Measurements from ENCODE around the gene SLC4A3.
"Not testable (repeated sequence)": the region's sequence is repeated elsewhere in the genome, so short reads cannot be mapped to it uniquely, and the experiment has no call there.

The SLC4A3 gene

GRCh38 chr2:219679571-219679970, 52.1 kb downstream of the SLC4A3 start:
- no peak for DNase-seq (ENCODE audit: low read depth in 2 of 3, low spot score in 1 of 3)

DNA sequence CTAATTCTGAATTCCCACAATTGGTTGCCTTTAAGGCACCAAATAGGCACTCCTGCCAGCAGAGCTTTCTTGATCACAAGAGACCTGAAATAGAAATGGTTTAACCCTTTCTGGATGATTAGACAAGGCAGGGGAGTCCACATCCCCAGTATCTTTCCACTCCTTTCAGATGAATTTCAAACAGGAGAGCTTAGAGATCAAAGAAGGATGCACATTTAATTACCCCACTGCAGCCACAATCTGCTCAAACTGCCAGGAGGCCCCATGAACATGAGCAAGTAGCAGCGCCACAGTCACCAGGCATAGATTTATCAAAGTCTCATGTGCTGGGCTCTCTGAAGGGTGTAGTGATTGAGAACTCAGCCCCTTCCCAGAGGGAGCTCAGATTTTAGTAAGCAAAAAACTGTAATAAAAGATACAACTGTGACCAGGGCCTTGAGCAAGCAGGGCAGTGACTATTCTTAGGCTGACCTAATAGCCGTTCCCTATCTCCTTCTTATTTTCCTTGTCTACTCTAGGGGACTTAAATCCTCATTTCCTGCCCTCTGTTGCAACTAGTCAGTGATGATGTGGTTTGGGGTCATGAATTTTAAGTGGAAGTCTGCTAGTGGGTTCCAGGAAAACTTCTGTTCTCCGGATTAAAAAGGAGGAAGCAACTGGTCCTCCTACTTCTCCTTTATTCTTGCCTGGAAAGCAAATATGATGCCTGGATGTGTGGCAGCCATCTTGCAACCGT, 53.7 kb downstream of the SLC4A3 start:
- no peak for DNase-seq (ENCODE audit: low read depth in 2 of 3, low spot score in 1 of 3)

DNA sequence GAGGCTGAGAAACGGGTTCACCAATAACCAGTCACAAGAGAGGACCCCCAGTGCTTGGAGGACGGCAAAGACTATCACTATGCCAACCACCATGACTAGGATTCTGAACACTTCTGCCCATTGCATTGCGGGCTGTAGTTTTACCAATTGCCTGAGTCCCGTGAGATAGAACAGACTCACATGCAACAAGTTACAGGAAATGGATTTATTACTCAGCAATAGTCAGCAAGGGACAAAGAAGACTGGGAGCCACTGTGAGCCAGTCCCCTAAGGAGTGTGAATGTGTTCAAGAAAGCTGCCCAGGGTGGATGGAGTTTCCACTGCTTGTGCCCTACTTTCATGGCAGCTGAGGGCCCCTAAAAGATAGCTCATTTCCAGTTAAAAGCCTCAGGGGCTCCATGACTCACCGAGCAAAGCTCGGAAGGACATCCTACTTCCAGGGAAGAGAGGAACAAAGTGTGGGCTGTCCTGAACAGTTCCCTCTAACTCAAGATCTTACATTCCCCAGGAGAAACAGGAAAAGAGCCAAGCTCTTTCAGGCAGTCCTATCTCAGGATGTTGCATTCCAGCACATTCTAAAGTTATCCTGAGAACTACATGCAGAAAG, 54.4 kb downstream of the SLC4A3 start:
- no peak for DNase-seq (ENCODE audit: low read depth in 2 of 3, low spot score in 1 of 3)

- not testable (repeated sequence) for DNase-seq (ENCODE audit: low read depth in 2 of 3, low spot score in 1 of 3)
Observed at GRCh38 chr2:219683474-219683873, 56.0 kb downstream of the SLC4A3 start.

DNA sequence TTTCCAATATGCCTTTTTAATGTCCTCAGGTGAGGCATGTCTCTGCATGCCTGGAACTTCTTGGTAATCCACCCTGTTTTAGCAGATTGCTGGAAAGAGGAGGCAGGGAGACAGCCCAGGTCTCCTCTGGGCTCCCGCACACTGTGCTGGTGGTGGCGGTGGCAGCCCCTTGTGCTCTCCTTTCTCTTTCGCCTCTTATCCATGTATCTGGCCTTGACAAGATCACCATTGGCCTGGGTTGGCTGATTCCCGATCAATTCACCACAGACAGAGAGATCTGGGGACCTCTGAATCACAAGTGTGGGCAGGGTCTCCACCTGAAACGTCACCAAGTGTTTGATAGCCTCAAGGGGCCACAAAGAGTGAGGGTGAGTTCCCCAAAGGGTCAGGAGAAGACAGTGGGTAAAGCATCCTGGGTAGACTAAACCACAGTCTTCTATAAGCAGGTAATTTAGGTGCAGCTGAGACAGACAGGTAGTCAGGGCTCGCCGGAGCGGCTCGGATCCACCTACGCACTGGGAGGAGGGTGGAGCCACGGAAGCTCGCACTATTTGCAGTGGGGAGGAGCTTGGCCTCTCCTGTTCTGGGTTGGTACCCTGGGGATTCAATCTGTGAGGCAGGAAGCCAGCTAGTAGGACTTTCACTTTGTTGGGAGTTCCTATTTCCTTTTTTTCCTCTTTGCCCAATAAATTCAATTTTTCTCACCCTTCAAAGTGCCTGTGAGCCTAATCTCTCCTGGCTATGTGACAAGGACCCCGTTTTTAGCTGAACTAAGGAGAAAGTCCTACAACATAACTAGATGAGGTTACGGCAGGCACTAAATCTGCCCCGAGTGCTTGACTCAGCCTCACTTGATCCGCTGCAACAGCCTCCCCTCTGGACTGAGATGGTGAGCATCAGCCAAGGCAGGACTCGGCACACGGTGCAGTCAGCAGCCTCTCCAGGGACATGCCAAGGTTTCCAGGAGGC, 57.6 kb downstream of the SLC4A3 start:
- peak; percentile 38 to 40 (median 39) for DNase-seq (ENCODE audit: low read depth in 2 of 3, low spot score in 1 of 3)

- no peak for DNase-seq (ENCODE audit: low read depth in 2 of 3, low spot score in 1 of 3)
Observed at GRCh38 chr2:219687272-219687671, 59.8 kb downstream of the SLC4A3 start.

DNA sequence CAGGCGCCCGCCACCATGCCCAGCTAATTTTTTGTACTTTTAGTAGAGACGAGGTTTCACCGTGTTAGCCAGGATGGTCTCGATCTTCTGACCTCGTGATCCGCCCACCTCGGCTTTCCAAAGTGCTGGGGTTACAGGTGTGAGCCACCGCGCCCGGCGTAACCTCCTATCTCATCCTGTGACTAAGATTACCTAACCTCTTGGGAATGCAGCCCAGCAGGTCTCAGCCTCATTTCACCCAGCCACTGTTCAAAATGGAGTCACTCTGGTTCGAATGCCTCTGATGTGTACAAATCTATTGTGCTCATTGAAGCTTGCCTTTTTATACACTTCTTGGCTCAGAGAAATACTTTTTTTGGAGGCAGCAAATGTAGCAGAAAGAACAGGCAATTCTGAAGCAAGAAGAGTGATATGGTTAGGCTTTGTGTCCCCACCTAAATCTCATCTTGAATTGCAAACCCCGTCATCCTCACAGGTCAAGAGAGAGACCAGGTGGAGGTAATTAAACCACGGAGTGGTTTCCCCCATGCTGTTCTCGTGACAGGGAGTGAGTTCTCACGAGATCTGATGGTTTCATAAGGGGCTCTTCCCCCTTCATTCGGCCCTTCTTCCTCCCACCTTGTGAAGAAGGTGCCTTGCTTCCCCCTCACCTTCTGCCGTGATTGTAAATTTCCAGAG, 60.6 kb downstream of the SLC4A3 start:
- DNase-seq (ENCODE audit: low read depth in 2 of 3, low spot score in 1 of 3): no peak

DNA sequence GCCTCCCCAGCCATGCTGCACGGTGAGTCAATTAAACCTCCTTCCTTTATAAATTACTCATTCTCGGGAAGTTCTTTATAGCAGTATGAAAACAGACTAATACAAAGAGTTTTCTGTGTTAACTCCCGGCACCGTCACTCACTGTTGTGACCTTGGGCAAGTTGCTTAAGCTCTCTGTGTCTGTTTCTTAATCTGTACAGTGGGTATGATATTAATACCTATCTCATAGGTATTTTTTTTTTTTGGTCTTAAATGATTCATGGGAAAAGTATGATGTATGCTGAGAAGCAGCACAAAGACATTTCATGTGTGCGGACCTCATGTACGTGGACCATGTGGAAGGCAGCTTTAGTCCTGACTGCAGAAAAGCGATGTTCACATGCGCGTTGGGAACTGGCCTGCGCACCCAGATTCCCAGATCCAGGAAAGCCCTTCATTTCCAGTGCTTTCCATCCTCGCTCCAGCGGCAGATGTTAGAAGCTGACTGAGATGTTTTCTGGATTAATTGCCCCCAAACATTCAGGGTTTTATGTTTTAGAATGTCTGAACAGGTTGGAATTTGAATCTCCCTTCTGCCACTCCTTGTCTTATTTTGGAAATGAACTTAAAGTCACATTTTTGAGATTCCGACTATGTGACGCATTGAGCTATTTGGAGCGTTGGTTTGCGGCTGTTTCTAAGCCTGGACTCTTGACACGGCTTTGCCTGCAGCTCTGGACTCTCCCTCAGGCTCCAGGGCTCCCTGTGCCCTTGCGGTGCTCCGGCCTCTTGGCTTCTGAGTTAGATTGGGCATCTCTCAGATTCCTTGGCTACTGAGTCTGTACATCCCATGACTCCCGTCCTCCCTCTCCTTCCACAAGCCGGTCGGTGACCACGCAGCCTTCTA, 61.4 kb downstream of the SLC4A3 start:
- DNase-seq (ENCODE audit: low read depth in 2 of 3, low spot score in 1 of 3): no peak

GRCh38 chr2:219689676-219690628, 62.5 kb downstream of the SLC4A3 start:
- DNase-seq (ENCODE audit: low read depth in 2 of 3, low spot score in 1 of 3): peak in 2 of 3 donors; percentile 19 to 42

GRCh38 chr2:219691571-219691970, 64.1 kb downstream of the SLC4A3 start:
- DNase-seq (ENCODE audit: low read depth in 2 of 3, low spot score in 1 of 3): no peak
